ENCODE data around the gene TTPAL.

TTPAL gene

DNA sequence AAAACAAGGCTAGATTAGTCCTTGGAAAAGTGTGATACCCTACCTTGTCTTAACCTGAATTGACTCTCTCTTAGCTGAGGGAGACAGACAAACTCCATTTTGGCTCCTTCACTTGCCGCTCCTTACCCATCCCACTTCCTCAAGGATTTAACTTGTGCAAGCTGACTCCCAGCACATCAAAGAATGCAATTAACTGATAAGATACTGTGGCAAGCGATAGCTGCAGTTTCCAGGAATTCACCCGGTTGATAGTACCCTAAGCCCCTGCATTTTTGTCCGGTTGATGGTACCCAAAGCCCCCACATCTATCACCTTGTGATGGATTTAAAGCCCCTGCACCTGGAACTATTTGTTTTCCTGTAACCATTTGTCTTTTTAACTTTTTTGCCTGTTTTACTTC is 48.1 kb downstream of the TTPAL start:
- peak overlapping the region; percentile 97 for H3K27ac ChIP-seq (ENCODE audit: low read depth, low read length, severe bottlenecking)
- H3K4me1 ChIP-seq (ENCODE audit: control insufficient read depth, insufficient read depth, low read length, poor library complexity, severe bottlenecking) = peaks cover 50% of the 10 kb centered on the region
- no peak overlapping the region for H3K4me3 ChIP-seq (ENCODE audit: extremely low read depth, insufficient read depth, low read length, poor library complexity, severe bottlenecking)
- peaks cover 18% of the 10 kb centered on the region for H3K36me3 ChIP-seq (ENCODE audit: control insufficient read depth, insufficient read depth, low read length)
- no peaks in the 10 kb centered on the region for H3K9me3 ChIP-seq (ENCODE audit: control insufficient read depth, low read length)
- 42 to 51% methylated on average over 3 to 4 of the region's 4 CpGs for WGBS, 2 experiments (ENCODE audit: insufficient coverage in 2 of 2)

- 48 to 53% methylated on average over 4 to 5 of the region's 6 CpGs for WGBS, 2 experiments (ENCODE audit: insufficient coverage in 2 of 2)
- Histone ChIP-seq H3K9me3 (ENCODE audit: control insufficient read depth, low read length) (peaks cover 3% of the 10 kb centered on the region), H3K36me3 (ENCODE audit: control insufficient read depth, insufficient read depth, low read length) (no peaks in the 10 kb centered on the region), H3K4me3 (ENCODE audit: extremely low read depth, insufficient read depth, low read length, poor library complexity, severe bottlenecking) (no peak overlapping the region), H3K4me1 (ENCODE audit: control insufficient read depth, insufficient read depth, low read length, poor library complexity, severe bottlenecking) (peaks cover 36% of the 10 kb centered on the region), H3K27ac (ENCODE audit: low read depth, low read length, severe bottlenecking) (peak overlapping the region; percentile 63)
Observed at GRCh38 chr20:44526129-44526528, 50.5 kb downstream of the TTPAL start.

DNA sequence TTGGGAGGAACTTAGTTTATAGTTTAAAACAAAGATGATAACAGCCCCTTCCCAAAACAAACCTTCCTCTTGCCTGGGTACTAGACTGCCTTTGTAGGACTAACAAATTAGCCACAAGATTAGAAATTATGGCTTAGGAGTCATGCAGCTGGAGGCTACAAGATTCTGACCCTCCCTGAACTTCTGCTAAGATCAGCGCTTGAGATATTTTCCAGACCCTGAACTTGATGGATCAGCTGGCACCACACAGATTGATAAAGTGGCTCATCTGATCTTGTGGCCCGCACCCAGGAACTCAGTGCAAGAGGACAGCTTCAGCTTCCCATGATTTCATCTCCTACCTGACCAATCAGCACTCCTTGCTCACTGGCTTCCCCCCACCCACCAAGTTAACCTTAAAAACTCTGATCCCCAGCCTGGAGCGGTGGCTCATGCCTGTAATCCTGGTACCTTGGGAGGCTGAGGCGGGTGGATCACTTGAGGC is 52.1 kb downstream of the TTPAL start:
- Histone ChIP-seq H3K36me3 (ENCODE audit: control insufficient read depth, insufficient read depth, low read length) (no peaks in the 10 kb centered on the region), H3K9me3 (ENCODE audit: control insufficient read depth, low read length) (peaks cover 3% of the 10 kb centered on the region), H3K4me3 (ENCODE audit: extremely low read depth, insufficient read depth, low read length, poor library complexity, severe bottlenecking) (no peak overlapping the region), H3K27ac (ENCODE audit: low read depth, low read length, severe bottlenecking) (no peak overlapping the region), H3K4me1 (ENCODE audit: control insufficient read depth, insufficient read depth, low read length, poor library complexity, severe bottlenecking) (peaks cover 36% of the 10 kb centered on the region)
- 93 to 98% methylated on average over 4 of the region's 4 CpGs for WGBS, 2 experiments (ENCODE audit: insufficient coverage in 2 of 2)

GRCh38 chr20:44528309-44528708 is 52.6 kb downstream of the TTPAL start:
- WGBS, 2 experiments (ENCODE audit: insufficient coverage in 2 of 2) = 84 to 98% methylated on average over 4 of the region's 6 CpGs
- no peak overlapping the region for H3K4me3 ChIP-seq (ENCODE audit: extremely low read depth, insufficient read depth, low read length, poor library complexity, severe bottlenecking)
- H3K9me3 ChIP-seq (ENCODE audit: control insufficient read depth, low read length) = peaks cover 3% of the 10 kb centered on the region
- no peak overlapping the region for H3K27ac ChIP-seq (ENCODE audit: low read depth, low read length, severe bottlenecking)
- H3K36me3 ChIP-seq (ENCODE audit: control insufficient read depth, insufficient read depth, low read length) = no peaks in the 10 kb centered on the region
- peaks cover 36% of the 10 kb centered on the region for H3K4me1 ChIP-seq (ENCODE audit: control insufficient read depth, insufficient read depth, low read length, poor library complexity, severe bottlenecking)

DNA sequence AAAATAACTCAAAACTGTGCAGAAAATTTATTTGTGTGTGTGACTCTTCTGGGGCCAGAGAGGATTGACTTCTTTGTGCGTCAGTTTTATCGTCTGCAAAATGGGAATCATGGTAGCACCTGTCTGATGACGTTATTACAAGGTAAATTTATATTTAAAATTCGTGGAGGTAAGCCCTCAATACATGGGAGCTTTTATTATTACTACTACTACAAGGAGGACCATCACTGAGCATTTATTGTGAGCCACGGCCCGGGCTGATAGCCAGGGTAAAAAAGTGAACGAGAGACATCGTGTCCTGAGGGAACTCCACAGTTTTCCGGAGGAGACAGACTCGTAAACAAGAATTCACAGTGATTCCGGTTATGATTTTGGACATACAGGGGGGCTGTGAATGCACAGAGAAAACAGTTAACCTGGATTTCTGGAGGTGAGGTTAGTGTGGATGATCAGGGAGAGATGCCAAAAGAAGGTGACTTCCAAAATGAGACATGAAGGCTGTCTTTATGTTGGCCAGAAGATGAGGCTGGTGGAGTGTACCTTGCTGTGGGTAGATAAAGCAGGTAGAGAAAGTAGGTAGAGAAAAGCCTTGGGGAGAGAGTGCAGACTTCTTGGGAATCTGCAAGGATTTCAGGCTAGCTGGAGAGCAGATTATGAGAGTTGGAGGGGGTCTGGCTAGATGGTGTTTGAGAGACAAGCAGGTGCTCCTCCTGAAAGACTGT is 56.7 kb downstream of the TTPAL start:
- Histone ChIP-seq H3K36me3 (ENCODE audit: control insufficient read depth, insufficient read depth, low read length) (no peaks in the 10 kb centered on the region), H3K4me3 (ENCODE audit: extremely low read depth, insufficient read depth, low read length, poor library complexity, severe bottlenecking) (peak overlapping the region; percentile 74), H3K9me3 (ENCODE audit: control insufficient read depth, low read length) (peaks cover 3% of the 10 kb centered on the region), H3K27ac (ENCODE audit: low read depth, low read length, severe bottlenecking) (peak overlapping the region; percentile 49), H3K4me1 (ENCODE audit: control insufficient read depth, insufficient read depth, low read length, poor library complexity, severe bottlenecking) (peaks cover 9% of the 10 kb centered on the region)
- 47 to 57% methylated on average over 7 to 8 of the region's 11 CpGs for WGBS, 2 experiments (ENCODE audit: insufficient coverage in 2 of 2)

GRCh38 chr20:44532981-44533331 is 57.3 kb downstream of the TTPAL start:
- peak overlapping the region; percentile 74 for H3K4me3 ChIP-seq (ENCODE audit: extremely low read depth, insufficient read depth, low read length, poor library complexity, severe bottlenecking)
- peaks cover 3% of the 10 kb centered on the region for H3K9me3 ChIP-seq (ENCODE audit: control insufficient read depth, low read length)
- H3K27ac ChIP-seq (ENCODE audit: low read depth, low read length, severe bottlenecking) = peak overlapping the region; percentile 49
- H3K36me3 ChIP-seq (ENCODE audit: control insufficient read depth, insufficient read depth, low read length) = no peaks in the 10 kb centered on the region
- H3K4me1 ChIP-seq (ENCODE audit: control insufficient read depth, insufficient read depth, low read length, poor library complexity, severe bottlenecking) = peaks cover 9% of the 10 kb centered on the region
- WGBS, 2 experiments (ENCODE audit: insufficient coverage in 2 of 2) = 63 to 100% methylated on average over 1 of the region's 2 CpGs

DNA sequence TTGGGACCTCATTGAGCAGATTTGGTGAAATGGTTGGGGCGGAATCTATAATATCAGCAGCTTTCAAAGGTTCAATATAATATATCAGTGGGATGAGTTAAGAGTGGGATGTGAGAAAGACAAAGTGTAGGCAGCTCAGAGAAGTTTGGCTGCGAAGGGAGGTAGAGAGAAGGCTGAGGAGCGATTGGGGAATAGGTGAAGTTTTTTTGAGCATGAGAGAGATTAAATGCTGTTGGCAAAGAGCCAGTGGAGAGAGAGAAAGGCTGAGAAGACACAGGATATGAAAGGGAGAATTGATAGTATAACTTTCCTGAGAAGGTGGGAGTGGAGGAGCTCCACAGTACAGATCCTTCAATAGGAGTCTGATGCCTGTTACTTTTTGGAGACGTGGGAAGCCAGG is 58.3 kb downstream of the TTPAL start:
- WGBS, 2 experiments (ENCODE audit: insufficient coverage in 2 of 2) = 97% methylated on average over 3 of the region's 4 CpGs
- Histone ChIP-seq H3K36me3 (ENCODE audit: control insufficient read depth, insufficient read depth, low read length) (no peaks in the 10 kb centered on the region), H3K9me3 (ENCODE audit: control insufficient read depth, low read length) (peaks cover 3% of the 10 kb centered on the region), H3K4me3 (ENCODE audit: extremely low read depth, insufficient read depth, low read length, poor library complexity, severe bottlenecking) (no peak overlapping the region), H3K27ac (ENCODE audit: low read depth, low read length, severe bottlenecking) (no peak overlapping the region), H3K4me1 (ENCODE audit: control insufficient read depth, insufficient read depth, low read length, poor library complexity, severe bottlenecking) (peaks cover 9% of the 10 kb centered on the region)

GRCh38 chr20:44536175-44536574 is 60.5 kb downstream of the TTPAL start:
- H3K36me3 ChIP-seq (ENCODE audit: control insufficient read depth, insufficient read depth, low read length) = no peaks in the 10 kb centered on the region
- no peak overlapping the region for H3K27ac ChIP-seq (ENCODE audit: low read depth, low read length, severe bottlenecking)
- WGBS, 2 experiments (ENCODE audit: insufficient coverage in 2 of 2) = 86 to 93% methylated on average over 1 to 3 of the region's 3 CpGs
- no peaks in the 10 kb centered on the region for H3K9me3 ChIP-seq (ENCODE audit: control insufficient read depth, low read length)
- no peak overlapping the region for H3K4me3 ChIP-seq (ENCODE audit: extremely low read depth, insufficient read depth, low read length, poor library complexity, severe bottlenecking)
- H3K4me1 ChIP-seq (ENCODE audit: control insufficient read depth, insufficient read depth, low read length, poor library complexity, severe bottlenecking) = peaks cover 9% of the 10 kb centered on the region

DNA sequence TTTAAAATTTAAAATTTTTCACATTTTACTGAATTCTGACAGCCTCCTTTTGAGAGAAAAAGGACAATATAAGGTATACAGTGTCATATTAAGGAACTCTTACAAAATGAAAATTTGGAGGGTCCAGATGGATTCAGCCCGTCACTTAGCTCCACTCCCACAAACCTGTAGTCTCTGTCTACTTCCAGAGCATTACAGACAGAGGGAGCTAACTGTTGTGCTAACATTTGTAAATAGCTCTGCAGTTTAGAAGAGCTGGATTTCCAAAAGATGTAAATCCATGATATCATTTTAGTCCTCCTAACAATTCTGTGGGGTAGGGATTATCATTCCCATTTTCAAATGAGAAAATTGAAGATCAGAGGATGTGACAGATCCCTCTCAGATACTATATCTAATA is 62.3 kb downstream of the TTPAL start:
- no peak overlapping the region for H3K27ac ChIP-seq (ENCODE audit: low read depth, low read length, severe bottlenecking)
- no peaks in the 10 kb centered on the region for H3K9me3 ChIP-seq (ENCODE audit: control insufficient read depth, low read length)
- H3K4me1 ChIP-seq (ENCODE audit: control insufficient read depth, insufficient read depth, low read length, poor library complexity, severe bottlenecking) = peaks cover 6% of the 10 kb centered on the region
- 83% methylated on average over 1 of the region's 1 CpG; no CpG with 5 or more reads in 1 of the 2 experiments for WGBS, 2 experiments (ENCODE audit: insufficient coverage in 2 of 2)
- no peaks in the 10 kb centered on the region for H3K36me3 ChIP-seq (ENCODE audit: control insufficient read depth, insufficient read depth, low read length)
- H3K4me3 ChIP-seq (ENCODE audit: extremely low read depth, insufficient read depth, low read length, poor library complexity, severe bottlenecking) = no peak overlapping the region

DNA sequence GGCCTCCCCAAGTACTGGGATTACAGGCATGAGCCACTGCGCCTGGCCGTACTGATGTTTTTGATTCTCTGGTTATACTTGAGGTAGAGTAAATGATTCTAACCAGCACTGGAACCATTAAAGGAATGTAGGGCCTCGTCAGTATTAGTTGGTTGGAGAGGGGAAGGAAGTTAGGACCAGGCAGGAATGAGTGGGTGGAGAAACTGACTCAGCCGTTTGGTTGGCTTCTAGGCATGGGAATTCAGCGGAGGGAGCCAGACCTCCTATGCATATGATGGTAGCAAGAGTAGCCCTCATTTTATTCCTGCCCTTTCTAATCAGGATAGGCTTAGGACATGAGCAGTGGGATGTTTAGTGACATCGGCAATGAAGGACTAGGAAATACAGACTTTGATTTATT is 65.2 kb downstream of the TTPAL start:
- Histone ChIP-seq H3K9me3 (ENCODE audit: control insufficient read depth, low read length) (no peaks in the 10 kb centered on the region), H3K4me3 (ENCODE audit: extremely low read depth, insufficient read depth, low read length, poor library complexity, severe bottlenecking) (no peak overlapping the region), H3K4me1 (ENCODE audit: control insufficient read depth, insufficient read depth, low read length, poor library complexity, severe bottlenecking) (peaks cover 4% of the 10 kb centered on the region), H3K36me3 (ENCODE audit: control insufficient read depth, insufficient read depth, low read length) (no peaks in the 10 kb centered on the region), H3K27ac (ENCODE audit: low read depth, low read length, severe bottlenecking) (peak overlapping the region; percentile 80)
- WGBS, 2 experiments (ENCODE audit: insufficient coverage in 2 of 2) = 28 to 71% methylated on average over 3 to 5 of the region's 6 CpGs

DNA sequence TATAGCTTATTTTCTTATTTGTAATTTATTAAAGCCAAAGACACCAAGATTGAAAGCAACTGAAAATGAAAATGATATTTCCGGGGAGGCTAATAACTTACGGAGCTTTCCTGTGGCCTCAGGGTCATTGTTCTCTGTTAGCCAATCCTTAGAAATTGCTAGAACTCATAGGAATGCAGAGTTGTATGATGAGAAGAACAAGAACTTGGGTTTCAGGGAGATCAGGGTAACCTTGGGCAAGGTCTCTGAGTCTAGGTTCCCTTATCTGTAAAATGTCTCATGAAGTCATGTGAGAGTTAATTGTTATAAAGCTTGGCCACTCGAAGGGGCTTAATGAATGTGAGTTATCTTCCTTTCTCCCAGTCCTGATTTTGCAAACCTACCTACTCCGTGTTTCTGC is 66.3 kb downstream of the TTPAL start:
- H3K27ac ChIP-seq (ENCODE audit: low read depth, low read length, severe bottlenecking) = no peak overlapping the region
- H3K9me3 ChIP-seq (ENCODE audit: control insufficient read depth, low read length) = no peaks in the 10 kb centered on the region
- WGBS, 2 experiments (ENCODE audit: insufficient coverage in 2 of 2) = 90 to 100% methylated on average over 2 of the region's 4 CpGs
- H3K36me3 ChIP-seq (ENCODE audit: control insufficient read depth, insufficient read depth, low read length) = no peaks in the 10 kb centered on the region
- H3K4me3 ChIP-seq (ENCODE audit: extremely low read depth, insufficient read depth, low read length, poor library complexity, severe bottlenecking) = no peak overlapping the region
- H3K4me1 ChIP-seq (ENCODE audit: control insufficient read depth, insufficient read depth, low read length, poor library complexity, severe bottlenecking) = peaks cover 4% of the 10 kb centered on the region

Data from mesodermal cell (in vitro differentiated cells).